Esophagus mucosa (tissue), 1 donor: Measurements from ENCODE around the gene BMPR1A. TPM values are rescaled to one million over a fixed set of nuclear protein-coding genes. Genes with fewer than 3 reads are reported as not detected.
A peak's percentile ranks its signal among the peaks of the same experiment; 100 is the strongest.

Source experiments
- ATAC-seq: fragments of 200-7000 bp; cut with Tn5 transposase; one replicate; pipeline ENCODE4 v1.9.1; 2020
- total RNA-seq: library from RNA; stranded (reverse); gene quantifications from one replicate; pipeline ENCODE4 v1.2.4, GENCODE V29; 2023
- donor health status: DM: yes; HTN: yes; CAD: no.

BMPR1A gene
- 17.3 TPM for total RNA-seq

- peak; percentile 33 for ATAC-seq
These were observed at the start of gene BMPR1A for GRCh38 chr10:86756511-86757112. BMPR1A (plus strand) TSS chr10:86756619; CDS start chr10:86876019, 119,400 bp downstream.

DNA sequence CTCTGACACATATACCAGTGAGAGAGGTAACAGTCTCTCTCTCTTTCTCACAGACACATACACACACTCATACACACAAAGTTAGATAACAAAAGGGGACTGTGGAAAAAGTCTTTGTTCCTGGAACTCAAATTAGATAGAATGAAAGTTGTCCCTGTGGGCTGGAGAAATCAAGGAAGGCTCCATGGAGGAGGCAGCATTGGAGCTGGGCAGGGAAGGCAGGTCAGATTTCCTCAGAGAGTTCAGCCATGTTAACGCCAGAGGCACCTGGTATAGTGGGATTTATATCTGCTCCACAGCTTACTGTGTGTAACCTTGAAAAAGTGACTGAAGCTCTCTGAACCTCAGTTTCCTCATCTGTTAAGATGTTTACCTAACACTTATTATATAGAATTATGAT, 49.4 kb upstream of the BMPR1A start:
- no peak for ATAC-seq

DNA sequence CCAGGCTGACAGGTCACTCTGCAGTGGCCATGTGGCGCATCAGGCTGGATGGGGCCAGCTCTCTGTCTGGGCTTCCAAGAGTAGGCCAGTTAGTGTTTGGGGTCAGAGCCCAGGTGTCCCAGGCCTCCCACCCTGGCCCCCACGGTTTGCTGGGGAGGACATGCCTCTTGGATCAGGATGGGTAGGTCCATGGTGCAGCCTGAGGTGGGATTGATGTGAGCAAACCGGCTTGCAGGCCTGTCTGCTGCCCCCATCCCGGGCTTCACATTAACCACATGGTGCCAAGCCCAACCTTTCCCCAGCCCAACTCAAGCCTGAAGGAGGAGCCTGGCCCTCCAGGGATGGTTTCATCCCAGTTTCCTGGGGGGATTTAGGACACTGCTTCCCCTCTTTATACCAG, 48.9 kb upstream of the BMPR1A start:
- no peak for ATAC-seq

GRCh38 chr10:86708068-86708782, 48.2 kb upstream of the BMPR1A start:
- no peak for ATAC-seq

DNA sequence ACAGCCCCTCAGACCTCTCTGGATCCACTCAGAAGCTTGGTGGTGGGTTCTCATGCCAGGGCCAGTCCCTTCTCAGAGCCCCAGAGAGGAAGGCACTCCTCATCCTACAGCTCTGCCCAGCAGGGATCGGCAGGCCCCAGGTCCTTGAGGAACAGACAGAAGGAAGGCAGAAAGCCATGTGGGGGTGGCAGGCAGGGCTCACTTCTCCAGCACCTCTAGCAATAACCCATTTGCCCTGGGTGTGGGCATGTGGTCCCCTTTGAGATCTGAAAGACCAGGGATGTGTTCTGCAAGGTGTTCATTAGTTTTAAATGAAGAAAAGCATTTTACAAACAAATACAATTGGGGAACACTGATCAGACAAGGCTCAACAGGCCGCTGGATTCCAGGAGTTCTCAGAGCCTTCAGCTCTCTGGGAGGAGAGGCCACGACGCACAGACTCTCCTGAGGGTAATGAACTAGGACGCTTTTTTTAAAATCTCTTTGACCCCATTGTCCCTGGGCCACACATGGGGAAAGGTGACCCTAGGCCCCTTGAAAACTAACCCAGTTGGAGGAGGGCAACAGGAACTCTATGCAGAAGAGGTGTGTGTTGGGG, 47.5 kb upstream of the BMPR1A start:
- ATAC-seq: no peak

GRCh38 chr10:86709396-86710185, 46.8 kb upstream of the BMPR1A start:
- ATAC-seq: no peak

GRCh38 chr10:86710987-86711512, 45.4 kb upstream of the BMPR1A start:
- peak; percentile 93 for ATAC-seq

GRCh38 chr10:86711513-86712316, 44.7 kb upstream of the BMPR1A start:
- ATAC-seq: peak; percentile 37

DNA sequence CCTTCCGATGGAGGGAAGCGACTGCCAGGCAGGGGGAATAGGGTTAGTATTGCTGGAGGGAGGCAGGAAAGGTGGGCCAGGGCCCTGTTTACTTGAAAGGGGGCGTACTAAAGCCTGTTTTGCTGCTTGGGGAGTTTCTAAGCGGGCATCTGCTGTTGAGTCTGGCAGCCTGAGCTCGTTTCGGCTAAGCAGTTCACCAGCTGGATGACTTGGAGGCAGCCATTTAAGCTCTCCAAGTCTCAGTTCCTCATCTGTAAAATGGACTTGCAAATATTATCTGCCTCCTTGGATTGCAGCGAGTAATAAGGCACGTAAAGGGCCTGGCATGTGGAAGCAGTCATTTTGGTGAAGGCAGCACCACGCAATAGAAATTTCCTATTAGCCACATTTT, 44.1 kb upstream of the BMPR1A start:
- no peak for ATAC-seq

- ATAC-seq: no peak
These were observed 41.1 kb upstream of the BMPR1A start for GRCh38 chr10:86715156-86715795.

DNA sequence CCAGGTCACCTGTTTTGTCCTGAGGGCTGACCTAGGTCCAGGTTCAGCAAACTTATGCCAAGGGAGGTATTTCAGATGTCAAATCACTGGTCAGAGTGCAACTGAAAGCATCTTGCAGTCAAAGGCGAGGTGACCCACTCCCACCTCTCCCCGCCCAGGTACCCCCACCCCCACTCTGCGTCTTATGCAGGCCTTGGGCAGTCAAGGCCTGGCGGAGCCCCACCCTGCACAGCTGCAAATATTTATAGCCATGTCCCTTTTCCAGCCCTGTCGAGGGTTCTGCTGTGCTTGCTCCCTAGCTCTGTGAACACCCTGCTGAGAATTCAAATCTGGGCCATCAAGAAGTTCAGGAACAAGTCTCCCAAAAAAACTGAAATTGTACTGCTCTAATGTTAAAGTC, 40.6 kb upstream of the BMPR1A start:
- no peak for ATAC-seq

GRCh38 chr10:86716466-86716865, 40.0 kb upstream of the BMPR1A start:
- ATAC-seq: no peak

- no peak for ATAC-seq
These were observed 37.9 kb upstream of the BMPR1A start for GRCh38 chr10:86718556-86718955.

- no peak for ATAC-seq
These were observed 35.2 kb upstream of the BMPR1A start for GRCh38 chr10:86721232-86721631.

GRCh38 chr10:86723009-86723408, 33.4 kb upstream of the BMPR1A start:
- ATAC-seq: no peak

GRCh38 chr10:86724445-86724844, 32.0 kb upstream of the BMPR1A start:
- no peak for ATAC-seq

DNA sequence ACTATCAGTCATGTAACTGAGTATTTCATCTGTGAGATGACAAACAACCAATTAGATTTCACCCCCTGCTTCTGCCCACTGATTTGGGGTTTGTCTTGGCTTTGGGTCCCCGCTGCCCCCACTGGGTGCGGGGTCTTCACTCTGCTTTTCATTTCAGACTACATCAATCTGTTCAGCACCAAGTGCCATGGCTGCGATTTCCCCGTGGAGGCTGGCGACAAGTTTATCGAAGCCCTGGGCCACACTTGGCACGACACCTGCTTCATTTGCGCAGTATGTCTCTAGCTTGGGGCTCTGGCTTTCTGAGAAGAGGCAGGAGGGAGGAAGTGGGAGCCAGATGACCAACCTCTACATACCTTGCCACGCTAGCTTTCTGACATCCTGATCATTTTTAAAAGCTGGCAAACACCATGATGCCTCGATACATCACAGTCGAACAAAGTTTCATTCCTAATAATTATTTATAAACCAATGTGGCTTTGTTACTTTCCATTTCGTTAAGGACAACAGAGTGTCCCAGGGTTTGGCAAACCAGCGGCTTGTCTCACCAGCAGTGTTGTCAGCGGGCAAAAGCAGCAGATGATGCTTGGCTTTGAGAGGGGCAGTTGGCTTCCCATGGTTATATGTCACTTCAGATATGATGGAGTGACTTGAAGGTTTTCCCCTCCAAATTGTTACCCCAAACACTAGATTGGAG, 30.3 kb upstream of the BMPR1A start:
- ATAC-seq: no peak

GRCh38 chr10:86726677-86726999, 29.8 kb upstream of the BMPR1A start:
- ATAC-seq: no peak

- no peak for ATAC-seq
These were observed 28.9 kb upstream of the BMPR1A start for GRCh38 chr10:86727470-86727869.

DNA sequence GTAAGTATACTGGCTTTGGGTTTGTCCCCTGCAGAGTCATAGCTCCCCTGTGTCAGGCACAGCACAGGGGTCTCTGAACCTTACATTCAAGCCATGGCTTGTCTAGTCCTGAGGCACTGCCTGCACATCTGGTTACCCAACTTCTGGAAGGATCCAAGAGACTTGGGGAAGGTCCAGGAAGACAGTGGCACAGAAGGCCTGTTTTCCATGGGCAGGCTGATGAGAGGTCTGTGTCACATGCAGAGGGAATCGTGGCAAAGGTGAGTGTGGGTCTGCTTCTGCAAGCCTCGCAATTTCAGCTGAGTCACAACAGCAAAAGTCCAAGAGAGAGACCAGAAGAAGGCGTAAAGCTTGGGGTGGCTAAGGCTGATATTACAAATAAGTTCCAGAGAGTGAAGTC, 28.4 kb upstream of the BMPR1A start:
- ATAC-seq: peak; percentile 68

- ATAC-seq: peak; percentile 29
These were observed 26.7 kb upstream of the BMPR1A start for GRCh38 chr10:86729677-86730076.
